Fibroblast of lung (primary cell): ENCODE data around the gene JOSD2. TPM values are rescaled to one million over a fixed set of nuclear protein-coding genes. Genes with fewer than 3 reads are reported as not detected.

Source experiments
- DNase-seq, 2 donors: peaks; one replicate each; pipeline versions ENCODE4 v3.0.0 to v3.0.0-alpha.2; 2010; ENCODE audit warnings: low read depth in 2 of 2
- H2AFZ ChIP-seq: 2 replicates; pipeline ENCODE4 v1.5.1; 2012; ENCODE audit warnings: low read length, control low read depth, inconsistent platforms
- H3K27ac ChIP-seq: 2 replicates; pipeline ENCODE4 v1.5.1; 2011; ENCODE audit warnings: low read length, control low read depth; ENCODE audit not compliant: insufficient read depth
- H3K27me3 ChIP-seq: 2 replicates; pipeline ENCODE4 v1.5.1; 2011; ENCODE audit warnings: mild to moderate bottlenecking, low read length; ENCODE audit not compliant: control insufficient read depth, insufficient read depth
- H3K36me3 ChIP-seq: 2 replicates; pipeline ENCODE4 v1.5.1; 2011; ENCODE audit warnings: low read length; ENCODE audit not compliant: control insufficient read depth, insufficient read depth
- H3K4me1 ChIP-seq: 2 replicates; pipeline ENCODE4 v1.5.1; 2011; ENCODE audit warnings: low read length; ENCODE audit not compliant: control insufficient read depth, insufficient read depth; ENCODE audit errors: extremely low read depth
- H3K4me2 ChIP-seq: 2 replicates; pipeline ENCODE4 v1.5.1; 2011; ENCODE audit warnings: low read length, control low read depth; ENCODE audit not compliant: insufficient read depth; ENCODE audit errors: extremely low read depth
- H3K4me3 ChIP-seq, 4 experiments: fragments of 200-600 bp in 1 of 4; sonication (generic) in 1 of 4; replicated peaks in 1 of 4; 2 replicates each; pipeline ENCODE4 v1.5.1; 2011 to 2016; ENCODE audit warnings: low read length in 4 of 4, low read depth in 3 of 4, mild to moderate bottlenecking in 3 of 4, control low read depth in 2 of 4, inconsistent platforms in 1 of 4, mixed read lengths in 1 of 4; ENCODE audit not compliant: insufficient read depth in 1 of 4; ENCODE audit errors: control extremely low read depth in 1 of 4
- H3K79me2 ChIP-seq: 2 replicates; pipeline ENCODE4 v1.5.1; 2012; ENCODE audit warnings: mild to moderate bottlenecking, low read length, inconsistent platforms; ENCODE audit not compliant: control insufficient read depth, insufficient read depth
- H3K9ac ChIP-seq: 2 replicates; pipeline ENCODE4 v1.5.1; 2011; ENCODE audit warnings: mild to moderate bottlenecking, low read length, control low read depth; ENCODE audit not compliant: insufficient read depth
- H3K9me3 ChIP-seq: 2 replicates; pipeline ENCODE4 v1.5.1; 2012; ENCODE audit warnings: low read depth, low read length; ENCODE audit not compliant: control insufficient read depth, insufficient read depth
- H4K20me1 ChIP-seq: 2 replicates; pipeline ENCODE4 v1.5.1; 2011; ENCODE audit warnings: low read length; ENCODE audit not compliant: control insufficient read depth, insufficient read depth; ENCODE audit errors: extremely low read depth
- CTCF ChIP-seq, 2 donors: IDR thresholded peaks in 1 of 2; conservative IDR thresholded peaks in 1 of 2; 1 replicate in 1 of 2; 2 replicates in 1 of 2; pipeline ENCODE4 v1.5.1; 2011 to 2012; ENCODE audit warnings: low read length in 2 of 2, control low read depth in 1 of 2, inconsistent platforms in 1 of 2, low read depth in 1 of 2, mild to moderate bottlenecking in 1 of 2
- EZH2 ChIP-seq: IDR thresholded peaks from 2 replicates; pipeline ENCODE4 v1.5.1; 2012; ENCODE audit warnings: low read length, control low read depth, mild to moderate bottlenecking; ENCODE audit errors: missing control alignments
- polyA plus RNA-seq, 2 donors: library from polyadenylated mRNA; depleted of rRNA in 1 of 2; stranded (reverse) in 1 of 2; unstranded in 1 of 2; fragments of >200 nt; gene quantifications; 2 replicates each; pipeline ENCODE4 v1.2.1, GENCODE V29; 2011 to 2012; ENCODE audit warnings: missing spikeins in 1 of 2
- total RNA-seq: library from RNA; depleted of rRNA; stranded (reverse); fragments of >200 nt; gene quantifications from 2 replicates; pipeline ENCODE4 v1.2.1, GENCODE V29; 2014

JOSD2 gene
- total and polyA plus RNA-seq, 2 donors (not counting 1 experiment from before 2014, with no cell fraction given), result 17.3 to 48.6 TPM

GRCh38 chr19:50458396-50459066, 52.5 kb downstream of the JOSD2 start:
- Histone ChIP-seq H3K27ac (no peak overlapping the region), H3K4me3 (peak overlapping the region in 1 of 4 experiments; percentile 7), H3K9me3 (no peaks in the 10 kb centered on the region), H3K79me2 (no peaks in the 10 kb centered on the region), H3K9ac (no peak overlapping the region), H3K36me3 (no peaks in the 10 kb centered on the region), H3K4me1 (peaks cover 2% of the 10 kb centered on the region), H4K20me1 (no peaks in the 10 kb centered on the region), H2AFZ (no peak overlapping the region), H3K27me3 (peaks cover 9% of the 10 kb centered on the region), H3K4me2 (peak overlapping the region; percentile 25)
- DNase-seq, result peak in 1 of 2 donors; percentile 5
- TF ChIP-seq CTCF (conservative IDR thresholded peaks at IDR 0.05 in 1 of 2, IDR thresholded peaks at IDR 0.05 in 1 of 2; ENCODE audit: low read depth in 1 of 2, low read length in 2 of 2) (no peak), EZH2 (no peak)

GRCh38 chr19:50457300-50457699, 53.7 kb downstream of the JOSD2 start:
- no peak overlapping the region for H3K9ac ChIP-seq
- no peaks in the 10 kb centered on the region for H3K36me3 ChIP-seq
- H3K4me2 ChIP-seq, result no peak overlapping the region
- no peaks in the 10 kb centered on the region for H4K20me1 ChIP-seq
- no peak overlapping the region for H2AFZ ChIP-seq
- no peaks in the 10 kb centered on the region for H3K79me2 ChIP-seq
- no peak overlapping the region for H3K4me3 ChIP-seq
- peaks cover 9% of the 10 kb centered on the region for H3K27me3 ChIP-seq
- peaks cover 2% of the 10 kb centered on the region for H3K4me1 ChIP-seq
- no peak overlapping the region for H3K27ac ChIP-seq
- TF ChIP-seq EZH2 (no peak), CTCF (conservative IDR thresholded peaks at IDR 0.05 in 1 of 2, IDR thresholded peaks at IDR 0.05 in 1 of 2; ENCODE audit: low read depth in 1 of 2, low read length in 2 of 2) (no peak)
- no peak for DNase-seq
- no peaks in the 10 kb centered on the region for H3K9me3 ChIP-seq

Other genes with a start within 250 kb of the JOSD2 start
- gene KCNC3, start 181.8 kb downstream of the JOSD2 start, total RNA-seq, result under 0.01 TPM in 1 of 2 replicates, not detected in the other
- 0.01 TPM in 2 replicates for gene KCNC3, start 181.8 kb downstream of the JOSD2 start, polyA plus RNA-seq
- under 0.01 and 0.17 TPM in 2 replicates for gene NAPSA, start 145.6 kb downstream of the JOSD2 start, total RNA-seq
- 0.03 and 0.15 TPM in 2 replicates for gene NAPSA, start 145.6 kb downstream of the JOSD2 start, polyA plus RNA-seq
- 75.5 and 82.4 TPM in 2 replicates for gene NR1H2, start 134.7 kb downstream of the JOSD2 start, total RNA-seq
- 30.3 and 30.4 TPM in 2 replicates for gene NR1H2, start 134.7 kb downstream of the JOSD2 start, polyA plus RNA-seq
- 16.4 and 23.6 TPM in 2 replicates for gene POLD1, start 126.8 kb downstream of the JOSD2 start, total RNA-seq
- 4.0 and 10.1 TPM in 2 replicates for gene POLD1, start 126.8 kb downstream of the JOSD2 start, polyA plus RNA-seq
- gene SPIB, start 92.3 kb downstream of the JOSD2 start, total RNA-seq, result under 0.01 TPM in 1 of 2 replicates, not detected in the other
- gene SPIB, start 92.3 kb downstream of the JOSD2 start, polyA plus RNA-seq, result not detected in 2 replicates
- gene MYBPC2, start 78.3 kb downstream of the JOSD2 start, total RNA-seq, result under 0.01 and 0.26 TPM in 2 replicates
- gene MYBPC2, start 78.3 kb downstream of the JOSD2 start, polyA plus RNA-seq, result 0.02 TPM in 1 of 2 replicates, not detected in the other
- 24.1 and 40.8 TPM in 2 replicates for gene EMC10, start 34.7 kb downstream of the JOSD2 start, total RNA-seq
- 37.5 and 42.7 TPM in 2 replicates for gene EMC10, start 34.7 kb downstream of the JOSD2 start, polyA plus RNA-seq
- 0.51 and 0.66 TPM in 2 replicates for gene GARIN5A, start 34.3 kb downstream of the JOSD2 start, total RNA-seq
- gene GARIN5A, start 34.3 kb downstream of the JOSD2 start, polyA plus RNA-seq, result 0.11 and 0.24 TPM in 2 replicates
- not detected in 2 replicates for gene ASPDH, start 2.7 kb upstream of the JOSD2 start, total RNA-seq
- gene ASPDH, start 2.7 kb upstream of the JOSD2 start, polyA plus RNA-seq, result not detected in 2 replicates
- 0.17 and 0.26 TPM in 2 replicates for gene LRRC4B, start 57.2 kb upstream of the JOSD2 start, total RNA-seq
- 0.02 TPM in 2 replicates for gene LRRC4B, start 57.2 kb upstream of the JOSD2 start, polyA plus RNA-seq
- gene SYT3, start 128.7 kb upstream of the JOSD2 start, total RNA-seq, result not detected in 2 replicates
- not detected in 2 replicates for gene SYT3, start 128.7 kb upstream of the JOSD2 start, polyA plus RNA-seq
- gene C19orf81, start 138.3 kb upstream of the JOSD2 start, total RNA-seq, result not detected in 2 replicates
- gene C19orf81, start 138.3 kb upstream of the JOSD2 start, polyA plus RNA-seq, result not detected in 2 replicates
- gene SHANK1, start 208.6 kb upstream of the JOSD2 start, total RNA-seq, result 1.8 and 7.9 TPM in 2 replicates
- 1.4 and 2.3 TPM in 2 replicates for gene SHANK1, start 208.6 kb upstream of the JOSD2 start, polyA plus RNA-seq
- 27.5 and 69.4 TPM in 2 replicates for gene CLEC11A, start 212.2 kb upstream of the JOSD2 start, total RNA-seq
- gene CLEC11A, start 212.2 kb upstream of the JOSD2 start, polyA plus RNA-seq, result 22.5 and 23.4 TPM in 2 replicates